Loucy (cell line): ENCODE data around the gene CELSR1.

ENCODE experiments used
- EZH2phosphoT487 ChIP-seq: fragments of 200-600 bp; IDR thresholded peaks from 2 replicates; pipeline ENCODE4 v1.6.1; 2018; ENCODE audit warnings: antibody characterized with exemption, mild to moderate bottlenecking, moderate library complexity, borderline replicate concordance
- TF ChIP-seq, protein P1 (sequence below): fragments of 200-600 bp; sonication (generic); conservative IDR thresholded peaks from 2 replicates; pipeline ENCODE4 v1.5.1; 2014; ENCODE audit warnings: mild to moderate bottlenecking, antibody characterized with exemption, low read length

DNA sequence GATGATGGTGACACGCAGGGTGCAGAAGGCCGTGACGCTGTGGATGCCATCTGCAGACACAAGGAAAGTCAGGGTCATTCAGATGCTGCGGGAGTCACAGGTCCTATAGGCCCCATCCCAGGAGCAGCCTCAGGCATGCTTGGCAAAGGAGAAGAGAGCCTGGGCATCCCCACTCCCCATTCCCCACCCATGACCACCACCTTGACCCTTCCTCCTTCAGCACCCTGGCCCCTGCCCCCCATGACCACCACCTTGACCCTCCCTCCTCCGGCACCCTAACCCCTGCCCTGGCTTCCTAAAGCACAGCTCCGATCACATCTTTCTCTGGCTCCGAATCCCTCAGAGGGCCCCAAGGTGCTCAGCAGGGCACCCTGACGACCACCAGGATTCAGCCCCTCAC lies 73.1 kb downstream of the CELSR1 start:
- TF ChIP-seq, protein P1, sequence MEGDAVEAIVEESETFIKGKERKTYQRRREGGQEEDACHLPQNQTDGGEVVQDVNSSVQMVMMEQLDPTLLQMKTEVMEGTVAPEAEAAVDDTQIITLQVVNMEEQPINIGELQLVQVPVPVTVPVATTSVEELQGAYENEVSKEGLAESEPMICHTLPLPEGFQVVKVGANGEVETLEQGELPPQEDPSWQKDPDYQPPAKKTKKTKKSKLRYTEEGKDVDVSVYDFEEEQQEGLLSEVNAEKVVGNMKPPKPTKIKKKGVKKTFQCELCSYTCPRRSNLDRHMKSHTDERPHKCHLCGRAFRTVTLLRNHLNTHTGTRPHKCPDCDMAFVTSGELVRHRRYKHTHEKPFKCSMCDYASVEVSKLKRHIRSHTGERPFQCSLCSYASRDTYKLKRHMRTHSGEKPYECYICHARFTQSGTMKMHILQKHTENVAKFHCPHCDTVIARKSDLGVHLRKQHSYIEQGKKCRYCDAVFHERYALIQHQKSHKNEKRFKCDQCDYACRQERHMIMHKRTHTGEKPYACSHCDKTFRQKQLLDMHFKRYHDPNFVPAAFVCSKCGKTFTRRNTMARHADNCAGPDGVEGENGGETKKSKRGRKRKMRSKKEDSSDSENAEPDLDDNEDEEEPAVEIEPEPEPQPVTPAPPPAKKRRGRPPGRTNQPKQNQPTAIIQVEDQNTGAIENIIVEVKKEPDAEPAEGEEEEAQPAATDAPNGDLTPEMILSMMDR, result no peak
- no peak for TF ChIP-seq EZH2phosphoT487
